ENCODE measurements around the gene SPATC1L. TPM values are rescaled to one million over a fixed set of nuclear protein-coding genes. Genes with fewer than 3 reads are reported as not detected.

SPATC1L gene
- total and polyA plus RNA-seq, 7 experiments from 2014 or later, result 3.7 to 17.9 (median 11.4) TPM

- peaks cover 7 to 18% (median 9%) of the 10 kb centered on the region in 5 donors for H3K36me3 Mint-ChIP-seq
- intact Hi-C loops (cut with micrococcal nuclease), result loop anchor here in 1 of 2 donors (10.0 kb wide), 1 partner anchor 576 kb away; the partner anchor contains the start of gene PCBP3
- Histone ChIP-seq H3K4me1 (ENCODE audit: control insufficient read depth in 2 of 2, insufficient read depth in 2 of 2, low read length in 2 of 2) (no peaks in the 10 kb centered on the region), H3K27me3 (ENCODE audit: control insufficient read depth in 2 of 2, insufficient read depth in 2 of 2, low read length in 2 of 2) (no peaks in the 10 kb centered on the region), H3K27ac (ENCODE audit: low read depth, low read length) (no peak overlapping the region), H3K9me3 (ENCODE audit: control insufficient read depth in 2 of 3, low read length in 3 of 3) (no peaks in the 10 kb centered on the region), H3K36me3 (ENCODE audit: control insufficient read depth in 2 of 3, insufficient read depth in 3 of 3, low read length in 3 of 3) (peaks cover 0 to 55% (median 0%) of the 10 kb centered on the region in 3 experiments), H3K4me3 (ENCODE audit: low read length) (no peak overlapping the region)
- no peaks in the 10 kb centered on the region for H3K27me3 Mint-ChIP-seq
- ATAC-seq (no peak), DNase-seq (no peak)
- peaks cover 0 to 10% (median 7%) of the 10 kb centered on the region in 7 donors for H3K4me1 Mint-ChIP-seq
- CTCF ChIA-PET, result no interaction called here
- H3K27ac Mint-ChIP-seq, result peak overlapping the region in 1 of 9 donors; percentile 41
- no peak overlapping the region for H3K4me3 Mint-ChIP-seq
- H3K9me3 Mint-ChIP-seq, result no peaks in the 10 kb centered on the region
- POLR2A ChIA-PET, result no interaction called here
These were observed 36.6 kb upstream of the SPATC1L start for GRCh38 chr21:46220847-46221246.

- Mint-ChIP-seq H3K4me1 (peaks cover 0 to 7% (median 4%) of the 10 kb centered on the region in 7 donors), H3K27me3 (no peaks in the 10 kb centered on the region), H3K9me3 (no peaks in the 10 kb centered on the region), H3K4me3 (no peak overlapping the region), H3K27ac (peak overlapping the region in 1 of 9 donors; percentile 41), H3K36me3 (peaks cover 6 to 13% (median 7%) of the 10 kb centered on the region in 5 donors)
- no peak overlapping the region for H3K27ac ChIP-seq (ENCODE audit: low read depth, low read length)
- ChIA-PET CTCF (no interaction called here), POLR2A (interaction anchor here (0.6 kb wide), 1 partner anchor 10 kb away, joined by 4 read pairs; no protein-coding TSS in a partner anchor)
- no peak overlapping the region for H3K4me3 ChIP-seq (ENCODE audit: low read length)
- no peaks in the 10 kb centered on the region for H3K9me3 ChIP-seq (ENCODE audit: control insufficient read depth in 2 of 3, low read length in 3 of 3)
- ATAC-seq (no peak), DNase-seq (no peak)
- H3K27me3 ChIP-seq (ENCODE audit: control insufficient read depth in 2 of 2, insufficient read depth in 2 of 2, low read length in 2 of 2), result no peaks in the 10 kb centered on the region
- intact Hi-C loops (cut with micrococcal nuclease), result loop anchor here in 1 of 2 donors (10.0 kb wide), 1 partner anchor 576 kb away; the partner anchor contains the start of gene PCBP3
- H3K4me1 ChIP-seq (ENCODE audit: control insufficient read depth in 2 of 2, insufficient read depth in 2 of 2, low read length in 2 of 2), result no peaks in the 10 kb centered on the region
- H3K36me3 ChIP-seq (ENCODE audit: control insufficient read depth in 2 of 3, insufficient read depth in 3 of 3, low read length in 3 of 3), result peaks cover 0 to 60% (median 0%) of the 10 kb centered on the region in 3 experiments
These were observed 36.1 kb upstream of the SPATC1L start for GRCh38 chr21:46220275-46220810.

- H3K9me3 Mint-ChIP-seq, result no peaks in the 10 kb centered on the region
- Histone ChIP-seq H3K9me3 (ENCODE audit: control insufficient read depth in 2 of 3, low read length in 3 of 3) (no peaks in the 10 kb centered on the region), H3K4me1 (ENCODE audit: control insufficient read depth in 2 of 2, insufficient read depth in 2 of 2, low read length in 2 of 2) (no peaks in the 10 kb centered on the region), H3K36me3 (ENCODE audit: control insufficient read depth in 2 of 3, insufficient read depth in 3 of 3, low read length in 3 of 3) (peaks cover 0 to 64% (median 0%) of the 10 kb centered on the region in 3 experiments), H3K27me3 (ENCODE audit: control insufficient read depth in 2 of 2, insufficient read depth in 2 of 2, low read length in 2 of 2) (no peaks in the 10 kb centered on the region), H3K4me3 (ENCODE audit: low read length) (no peak overlapping the region), H3K27ac (ENCODE audit: low read depth, low read length) (no peak overlapping the region)
- peaks cover 0 to 7% (median 4%) of the 10 kb centered on the region in 7 donors for H3K4me1 Mint-ChIP-seq
- no peak for DNase-seq
- no peak for ATAC-seq
- CTCF ChIA-PET, result no interaction called here
- peak overlapping the region in 2 of 9 donors; percentile 3 to 65 for H3K27ac Mint-ChIP-seq
- POLR2A ChIA-PET, result interaction anchor here (0.6 kb wide), 1 partner anchor 9 kb away, joined by 4 read pairs; no protein-coding TSS in a partner anchor
- intact Hi-C loops (cut with micrococcal nuclease), result loop anchor here in 1 of 2 donors (10.0 kb wide), 1 partner anchor 575 kb away; the partner anchor contains the start of gene PCBP3
- H3K27me3 Mint-ChIP-seq, result no peaks in the 10 kb centered on the region
- H3K4me3 Mint-ChIP-seq, result no peak overlapping the region
- peaks cover 6 to 13% (median 7%) of the 10 kb centered on the region in 5 donors for H3K36me3 Mint-ChIP-seq
These were observed 35.5 kb upstream of the SPATC1L start for GRCh38 chr21:46219591-46220239.

- H3K4me3 Mint-ChIP-seq, result no peak overlapping the region
- POLR2A ChIA-PET, result no interaction called here
These were observed 34.8 kb upstream of the SPATC1L start for GRCh38 chr21:46218906-46219590.

GRCh38 chr21:46217511-46218196 is 33.4 kb upstream of the SPATC1L start:
- ChIA-PET POLR2A (no interaction called here), CTCF (interaction anchor here (1.2 kb wide), 1 partner anchor 75 kb away, joined by 3 read pairs; no protein-coding TSS in a partner anchor)
- peaks cover 0 to 7% (median 3%) of the 10 kb centered on the region in 7 donors for H3K4me1 Mint-ChIP-seq
- H3K4me3 ChIP-seq (ENCODE audit: low read length), result no peak overlapping the region
- H3K4me3 Mint-ChIP-seq, result no peak overlapping the region
- intact Hi-C loops (cut with micrococcal nuclease), result no loop called here
- peaks cover 0 to 77% (median 0%) of the 10 kb centered on the region in 3 experiments for H3K36me3 ChIP-seq (ENCODE audit: control insufficient read depth in 2 of 3, insufficient read depth in 3 of 3, low read length in 3 of 3)
- H3K27ac Mint-ChIP-seq, result no peak overlapping the region
- H3K27me3 Mint-ChIP-seq, result no peaks in the 10 kb centered on the region
- DNase-seq, result no peak
- H3K27ac ChIP-seq (ENCODE audit: low read depth, low read length), result no peak overlapping the region
- no peaks in the 10 kb centered on the region for H3K9me3 ChIP-seq (ENCODE audit: control insufficient read depth in 2 of 3, low read length in 3 of 3)
- H3K4me1 ChIP-seq (ENCODE audit: control insufficient read depth in 2 of 2, insufficient read depth in 2 of 2, low read length in 2 of 2), result no peaks in the 10 kb centered on the region
- H3K27me3 ChIP-seq (ENCODE audit: control insufficient read depth in 2 of 2, insufficient read depth in 2 of 2, low read length in 2 of 2), result no peaks in the 10 kb centered on the region
- peaks cover 6 to 13% (median 7%) of the 10 kb centered on the region in 5 donors for H3K36me3 Mint-ChIP-seq
- no peak for ATAC-seq
- no peaks in the 10 kb centered on the region for H3K9me3 Mint-ChIP-seq

More at GRCh38 chr21:46218906-46219590, 34.8 kb upstream of the SPATC1L start:
- DNase-seq, result no peak
- Mint-ChIP-seq H3K27me3 (no peaks in the 10 kb centered on the region), H3K9me3 (no peaks in the 10 kb centered on the region), H3K36me3 (peaks cover 6 to 13% (median 7%) of the 10 kb centered on the region in 5 donors), H3K4me1 (peaks cover 0 to 7% (median 3%) of the 10 kb centered on the region in 7 donors), H3K27ac (peak overlapping the region in 2 of 9 donors; percentile 3 to 65)
- Histone ChIP-seq H3K4me3 (ENCODE audit: low read length) (no peak overlapping the region), H3K36me3 (ENCODE audit: control insufficient read depth in 2 of 3, insufficient read depth in 3 of 3, low read length in 3 of 3) (peaks cover 0 to 68% (median 0%) of the 10 kb centered on the region in 3 experiments), H3K27ac (ENCODE audit: low read depth, low read length) (no peak overlapping the region), H3K9me3 (ENCODE audit: control insufficient read depth in 2 of 3, low read length in 3 of 3) (no peaks in the 10 kb centered on the region), H3K27me3 (ENCODE audit: control insufficient read depth in 2 of 2, insufficient read depth in 2 of 2, low read length in 2 of 2) (no peaks in the 10 kb centered on the region), H3K4me1 (ENCODE audit: control insufficient read depth in 2 of 2, insufficient read depth in 2 of 2, low read length in 2 of 2) (no peaks in the 10 kb centered on the region)
- CTCF ChIA-PET, result no interaction called here
- intact Hi-C loops (cut with micrococcal nuclease), result no loop called here
- ATAC-seq, result no peak

- DNase-seq, result no peak
- no peak for ATAC-seq
- no peak overlapping the region for H3K4me3 Mint-ChIP-seq
- H3K27me3 Mint-ChIP-seq, result no peaks in the 10 kb centered on the region
- H3K27ac Mint-ChIP-seq, result no peak overlapping the region
- ChIA-PET POLR2A (no interaction called here), CTCF (interaction anchor here (1.2 kb wide), 1 partner anchor 73 kb away, joined by 3 read pairs; no protein-coding TSS in a partner anchor)
- peaks cover 0 to 10% (median 7%) of the 10 kb centered on the region in 5 donors for H3K36me3 Mint-ChIP-seq
- Histone ChIP-seq H3K4me3 (ENCODE audit: low read length) (no peak overlapping the region), H3K36me3 (ENCODE audit: control insufficient read depth in 2 of 3, insufficient read depth in 3 of 3, low read length in 3 of 3) (peaks cover 0 to 64% (median 0%) of the 10 kb centered on the region in 3 experiments), H3K9me3 (ENCODE audit: control insufficient read depth in 2 of 3, low read length in 3 of 3) (no peaks in the 10 kb centered on the region), H3K27ac (ENCODE audit: low read depth, low read length) (no peak overlapping the region), H3K4me1 (ENCODE audit: control insufficient read depth in 2 of 2, insufficient read depth in 2 of 2, low read length in 2 of 2) (no peaks in the 10 kb centered on the region), H3K27me3 (ENCODE audit: control insufficient read depth in 2 of 2, insufficient read depth in 2 of 2, low read length in 2 of 2) (no peaks in the 10 kb centered on the region)
- peaks cover 0 to 7% (median 3%) of the 10 kb centered on the region in 7 donors for H3K4me1 Mint-ChIP-seq
- H3K9me3 Mint-ChIP-seq, result no peaks in the 10 kb centered on the region
- intact Hi-C loops (cut with micrococcal nuclease), result no loop called here
These were observed 32.0 kb upstream of the SPATC1L start for GRCh38 chr21:46216132-46216747.
